SK-N-MC (cell line): ENCODE measurements around the gene TRIM9.

Source experiments
- EZH2 ChIP-seq: fragments of 200-600 bp; sonication (generic); IDR thresholded peaks from one replicate; pipeline ENCODE4 v1.6.1; 2017; ENCODE audit warnings: antibody characterized with exemption
- FOXP2 ChIP-seq: optimal IDR thresholded peaks from 2 replicates; pipeline ENCODE3; 2011; ENCODE audit warnings: mild to moderate bottlenecking, moderate library complexity; ENCODE audit not compliant: insufficient read depth; ENCODE audit errors: extremely low read length, control extremely low read depth
- POLR2AphosphoS5 ChIP-seq: IDR thresholded peaks from 2 replicates; pipeline ENCODE4 v1.6.1; 2012; ENCODE audit warnings: mild to moderate bottlenecking, low read depth, low read length, borderline replicate concordance

GRCh38 chr14:51087031-51087441, 7.9 kb downstream of the TRIM9 start:
- TF ChIP-seq POLR2AphosphoS5 (no peak), FOXP2 (no peak), EZH2 (no peak)
